Activated CD4-positive, CD25-positive, alpha-beta regulatory T cell (primary cell): ENCODE data around the gene FRS3.

Experiments
- DNase-seq, 4 experiments: peaks; one replicate each; lab custom pipeline; 2025; lab: John Stamatoyannopoulos, UW

The FRS3 gene

DNA sequence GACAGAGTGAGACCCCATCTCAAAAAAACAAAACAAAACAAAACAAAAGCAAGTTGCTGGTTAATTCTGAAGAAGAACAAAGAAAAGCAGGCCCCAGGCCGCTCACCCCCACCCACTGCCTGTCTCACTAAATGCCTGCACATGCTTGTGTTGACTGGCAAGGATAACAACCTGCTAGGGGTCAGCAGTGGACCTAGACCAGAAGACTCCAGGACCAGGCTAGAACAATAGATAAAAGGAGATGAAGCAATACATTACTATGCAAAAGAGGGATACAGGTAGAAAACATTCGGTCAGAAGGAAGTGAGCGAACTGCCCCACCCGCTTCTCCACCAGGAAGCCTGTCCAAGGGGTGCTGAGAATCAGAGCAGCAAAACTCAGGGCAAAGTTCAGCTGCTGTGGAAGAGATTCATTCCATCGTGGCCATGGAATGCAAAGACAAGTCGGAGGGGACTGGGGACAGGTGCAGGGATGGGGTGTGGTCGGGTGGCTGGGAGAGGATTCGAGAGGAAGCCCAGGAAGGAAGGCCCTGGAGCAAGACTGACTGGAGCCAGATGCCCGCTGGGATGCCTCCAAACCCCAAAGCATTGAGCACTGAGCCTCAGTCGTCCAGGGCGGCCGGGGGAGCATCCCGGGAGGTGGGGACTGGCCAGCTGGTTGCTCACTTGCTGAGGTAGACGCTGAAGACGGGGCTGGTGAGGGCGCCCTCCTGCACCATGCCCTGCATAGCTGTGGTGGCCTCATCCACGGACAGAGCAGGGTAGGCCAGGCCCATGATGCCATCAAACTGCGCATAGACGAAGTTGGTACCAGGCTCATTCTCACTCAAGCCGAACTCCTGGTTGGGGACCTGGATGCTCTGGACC is 37.8 kb downstream of the FRS3 start:
- no peak for DNase-seq

DNA sequence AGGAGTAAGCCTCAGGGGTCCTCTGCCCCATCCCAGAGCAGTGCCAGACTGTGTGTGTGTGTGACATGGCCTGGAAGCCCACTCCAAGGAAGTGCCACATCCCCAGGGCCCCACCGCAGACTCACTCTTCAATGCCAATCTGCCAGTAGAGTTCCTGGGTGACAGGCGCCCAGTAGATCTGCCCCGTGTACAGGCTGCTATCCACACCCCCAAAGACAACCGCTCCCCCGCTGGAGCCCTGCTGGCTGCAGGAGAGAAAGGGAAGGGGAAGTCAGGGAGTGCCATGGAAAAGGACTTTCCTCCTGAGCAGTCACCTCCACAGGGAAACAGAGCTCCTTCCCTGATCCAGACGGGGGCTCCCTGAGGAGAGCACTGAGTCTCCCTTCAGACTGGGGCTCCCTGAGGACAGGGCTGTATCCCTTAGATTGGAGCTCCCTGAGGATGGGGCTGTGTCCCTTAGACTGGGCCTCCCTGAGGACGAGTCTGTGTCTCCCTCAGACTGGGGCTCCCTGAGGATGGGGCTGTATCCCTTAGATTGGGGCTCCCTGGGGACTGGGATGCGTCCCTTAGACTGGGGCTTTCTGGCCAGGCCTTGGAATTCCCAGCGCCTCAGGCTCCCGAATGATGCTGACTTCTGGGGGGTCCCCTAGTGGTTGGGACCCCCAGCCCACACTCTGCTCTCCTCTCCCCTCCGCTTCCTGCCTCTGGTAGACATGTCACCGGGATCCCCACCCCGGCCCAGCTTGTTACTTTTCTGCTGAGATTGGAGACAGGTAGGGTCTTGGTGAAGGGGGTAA is 39.1 kb downstream of the FRS3 start:
- no peak for DNase-seq

DNA sequence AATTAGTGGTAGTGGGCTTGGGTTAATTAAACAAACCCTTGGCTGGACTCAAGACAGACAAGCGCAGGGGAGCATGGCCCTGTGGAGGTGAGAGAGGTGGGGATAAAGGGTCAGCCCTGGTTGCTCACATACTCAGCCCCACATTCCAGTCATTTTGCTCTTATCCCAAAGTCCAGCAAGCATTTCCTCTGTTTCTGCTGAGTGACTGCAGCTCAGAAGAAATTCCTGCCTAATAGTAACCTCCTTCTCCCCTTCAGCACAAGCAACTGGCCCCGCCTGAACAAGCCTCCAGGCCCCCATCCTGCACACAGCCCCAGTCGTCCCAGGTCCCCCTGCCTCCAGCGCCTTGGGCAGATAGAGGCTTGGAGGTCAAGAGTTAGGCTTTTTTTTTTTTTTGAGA is 40.7 kb downstream of the FRS3 start:
- DNase-seq, result no peak

DNA sequence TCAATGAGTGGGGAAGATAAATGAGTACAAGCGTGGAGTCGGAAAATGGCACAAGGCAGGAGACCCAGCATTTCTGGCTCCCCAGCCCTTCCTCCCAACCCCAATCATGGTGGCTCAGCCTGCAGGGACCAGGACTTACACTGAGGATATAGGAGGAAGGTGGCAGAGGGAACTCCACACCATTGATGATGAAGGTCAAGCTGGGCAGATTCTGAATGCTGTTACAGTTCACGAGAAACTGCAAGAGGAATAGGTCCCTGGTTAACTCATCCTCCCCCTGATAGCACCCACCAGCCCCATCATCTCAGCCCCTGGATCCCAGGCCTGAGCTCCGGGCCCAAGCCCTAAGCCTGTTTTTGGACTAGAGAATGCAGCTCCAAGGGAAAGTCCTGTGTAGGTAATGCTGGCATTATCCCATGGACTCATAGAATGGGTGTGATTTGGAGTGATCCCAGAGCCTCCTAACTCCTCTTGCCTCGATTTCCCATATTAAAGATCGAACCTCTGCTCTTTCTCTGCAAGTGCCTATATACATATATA is 42.0 kb downstream of the FRS3 start:
- DNase-seq, result no peak

GRCh38 chr6:41736800-41737555 is 42.7 kb downstream of the FRS3 start:
- DNase-seq, result no peak

GRCh38 chr6:41736186-41736733 is 43.4 kb downstream of the FRS3 start:
- no peak for DNase-seq

GRCh38 chr6:41735427-41736185 is 44.1 kb downstream of the FRS3 start, which contains the start of gene TFEB:
TSS of gene TFEB (minus strand) at chr6:41735608. CDS start at chr6:41691213, 44,395 bp downstream.
- DNase-seq, result peak; percentile 88 to 91 (median 90)

DNA sequence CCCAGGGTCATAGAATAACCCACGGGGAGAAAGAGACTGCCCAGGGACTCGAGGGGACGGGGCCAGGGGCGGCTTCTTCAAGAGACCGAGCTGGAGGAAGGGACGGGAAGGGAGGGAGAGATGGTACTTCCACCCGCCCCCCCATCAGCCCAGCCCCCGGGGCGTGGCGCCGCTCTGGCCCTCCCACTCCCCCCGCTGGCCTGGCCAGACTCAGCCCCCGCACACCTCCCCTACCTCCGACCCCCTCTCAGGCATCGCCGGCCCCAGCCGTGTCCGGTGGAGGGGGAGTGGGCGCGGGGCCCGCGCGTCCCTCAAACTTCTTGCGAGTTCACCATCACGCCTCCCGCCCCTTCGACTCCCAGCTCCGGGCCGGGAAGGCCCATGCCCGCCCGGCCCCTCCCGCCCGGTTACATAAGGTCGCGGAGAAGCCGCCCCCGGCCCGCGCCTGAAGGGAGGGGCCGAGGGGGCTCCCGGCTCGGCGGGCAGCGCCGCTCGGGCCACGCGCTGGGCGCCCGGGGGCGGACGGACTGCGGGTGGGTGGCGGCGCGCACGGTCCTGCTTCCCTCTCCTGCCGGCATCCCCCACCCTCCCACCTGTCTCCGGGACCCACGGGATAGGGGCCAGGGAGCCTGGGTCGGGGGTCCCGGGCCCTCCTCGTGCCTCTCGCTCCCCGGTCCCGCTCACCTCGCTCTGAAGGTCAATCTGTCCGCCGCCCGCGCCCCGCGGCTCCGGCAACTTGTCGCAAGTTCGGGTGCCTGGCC is 44.9 kb downstream of the FRS3 start:
- DNase-seq, result peak; percentile 34 to 49 (median 44)

- peak; percentile 34 to 58 (median 45) for DNase-seq
These were observed 45.7 kb downstream of the FRS3 start for GRCh38 chr6:41733707-41734665.

- no peak for DNase-seq
These were observed 46.4 kb downstream of the FRS3 start for GRCh38 chr6:41733360-41733706.

- DNase-seq, result peak in 3 of 4 experiments; percentile 10 to 18 (median 17)
These were observed 46.9 kb downstream of the FRS3 start for GRCh38 chr6:41732591-41733359.

GRCh38 chr6:41732149-41732548 is 47.6 kb downstream of the FRS3 start:
- no peak for DNase-seq

- no peak for DNase-seq
These were observed 48.1 kb downstream of the FRS3 start for GRCh38 chr6:41731561-41732086.

- no peak for DNase-seq
These were observed 48.9 kb downstream of the FRS3 start for GRCh38 chr6:41730531-41731436.

DNA sequence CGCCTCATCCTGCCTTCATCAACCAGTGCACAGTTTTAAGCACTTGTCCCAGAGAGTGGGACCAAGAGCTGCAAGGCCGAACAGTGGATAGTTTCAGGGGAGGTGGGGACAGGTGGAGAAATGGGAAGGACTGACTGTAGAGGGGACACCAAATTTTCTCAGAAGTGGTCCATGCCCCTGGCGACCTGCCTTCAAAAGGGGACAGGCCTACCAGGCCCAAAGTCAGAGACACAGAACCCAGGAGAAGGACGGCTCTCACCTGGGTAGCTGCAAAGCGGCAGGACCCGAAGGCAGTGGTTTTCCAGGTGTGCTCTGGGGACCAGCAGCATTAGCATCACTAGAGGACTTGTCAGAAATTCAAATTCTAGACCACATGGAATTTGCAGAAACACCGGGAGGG is 50.1 kb downstream of the FRS3 start:
- DNase-seq, result no peak

- DNase-seq, result no peak
These were observed 50.7 kb downstream of the FRS3 start for GRCh38 chr6:41728954-41729353.
